ENCODE measurements around the gene SPTLC2.
"Not testable (repeated sequence)": the region's sequence is repeated elsewhere in the genome, so short reads cannot be mapped to it uniquely, and the experiment has no call there.

Gene SPTLC2

DNA sequence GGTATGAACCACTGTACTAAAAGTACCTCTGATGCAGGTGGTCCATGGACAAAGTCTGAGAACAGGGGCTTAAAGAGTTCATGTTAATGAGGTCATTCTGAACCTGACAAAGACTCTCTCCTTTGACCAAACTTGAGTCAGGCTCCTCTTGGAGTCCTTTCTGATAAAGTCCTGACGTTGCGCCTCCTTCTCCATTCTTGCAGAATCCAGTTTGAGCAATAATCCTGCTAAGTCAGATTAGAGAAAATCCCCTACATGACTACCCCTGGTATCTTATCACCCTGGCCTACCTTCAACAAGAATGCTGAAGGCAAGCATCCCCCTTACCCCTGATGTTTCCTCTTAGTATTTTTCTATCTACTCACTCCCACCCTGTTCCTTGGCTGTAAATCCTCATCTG is 71.9 kb downstream of the SPTLC2 start:
- no peak for DNase-seq

DNA sequence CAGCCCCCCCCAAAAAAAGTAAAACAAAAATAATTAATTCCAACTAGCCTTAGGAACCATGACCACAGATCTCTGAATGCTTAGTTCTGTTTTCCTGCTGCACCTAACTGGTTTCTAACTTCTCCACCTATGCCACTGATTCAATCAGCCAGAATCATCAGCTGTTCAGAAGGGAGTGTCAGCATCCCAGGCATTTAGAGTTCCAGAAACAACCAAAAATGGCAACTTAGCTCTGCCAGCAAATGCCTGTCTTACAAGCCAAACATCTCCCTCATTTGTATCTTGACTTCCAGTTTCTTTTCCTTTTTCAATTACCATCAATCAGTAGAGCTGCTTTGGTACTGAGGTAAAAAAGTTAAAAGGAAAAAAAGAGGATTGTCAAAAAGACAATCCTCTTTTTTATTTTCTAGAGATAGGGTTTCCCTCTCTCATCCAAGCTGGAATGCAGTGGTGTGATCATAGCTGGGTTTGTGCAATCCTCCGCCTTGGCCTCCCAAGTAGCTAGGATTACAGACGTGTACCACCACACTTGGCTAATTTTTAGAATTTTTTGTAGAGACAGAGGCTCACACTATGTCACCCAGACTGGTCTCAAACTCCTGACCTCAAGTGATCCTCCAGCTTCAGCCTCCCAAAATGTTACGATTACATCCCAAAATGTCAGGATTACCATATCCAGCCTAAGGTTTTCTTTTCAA is 72.7 kb downstream of the SPTLC2 start:
- DNase-seq, result no peak

DNA sequence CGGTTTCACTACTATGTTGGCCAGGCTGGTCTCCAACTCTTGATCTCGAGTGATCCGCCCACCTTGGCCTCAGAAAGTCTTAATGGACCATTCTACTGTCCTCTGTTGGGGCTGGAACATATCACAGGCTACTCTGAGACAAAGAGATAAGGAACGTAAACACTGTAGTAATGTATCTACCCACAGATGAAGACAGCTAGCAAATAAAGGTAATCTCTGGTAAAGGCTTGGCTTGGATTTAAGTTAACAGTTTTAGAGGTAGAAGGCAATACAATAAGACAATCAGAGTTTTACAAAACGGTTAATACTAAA is 73.2 kb downstream of the SPTLC2 start:
- no peak for DNase-seq

DNA sequence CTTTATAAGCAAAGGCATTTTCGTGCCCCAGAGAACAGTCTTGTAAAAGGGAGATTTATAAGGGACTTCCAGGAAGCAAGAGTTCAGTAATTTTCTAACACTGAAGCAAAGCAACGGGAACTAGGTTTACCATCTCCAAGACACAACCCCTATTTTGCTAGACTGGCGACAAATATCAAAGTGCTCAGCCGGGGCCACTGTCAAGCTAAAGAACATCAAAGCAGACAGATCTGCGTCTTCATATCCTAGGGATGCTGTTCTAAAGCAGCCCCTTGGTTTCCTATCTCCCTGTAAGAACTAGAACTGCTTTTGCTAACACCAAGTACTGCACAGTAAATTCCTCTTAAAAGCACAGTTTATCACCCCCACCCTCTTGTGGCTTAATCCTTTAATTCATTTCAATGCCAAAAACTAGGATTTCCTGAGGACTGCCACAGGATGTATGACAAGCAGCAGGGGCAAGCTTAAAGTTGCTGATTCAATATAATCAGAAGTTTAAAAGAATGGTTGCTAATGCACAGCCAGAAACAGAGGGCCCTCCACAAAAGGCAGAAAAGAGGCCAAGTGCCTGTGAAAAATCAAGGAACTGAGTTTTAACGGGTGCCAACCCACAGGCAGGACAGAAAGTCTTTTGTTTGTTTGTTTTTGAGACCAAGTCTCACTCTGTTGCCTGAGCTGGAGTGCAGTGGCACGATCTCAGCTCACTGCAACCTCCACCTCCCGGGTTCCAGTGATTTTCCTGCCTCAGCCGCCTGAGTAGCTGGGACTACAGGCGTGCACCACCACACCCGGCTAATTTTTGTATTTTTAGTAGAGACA is 73.8 kb downstream of the SPTLC2 start:
- no peak for DNase-seq

DNA sequence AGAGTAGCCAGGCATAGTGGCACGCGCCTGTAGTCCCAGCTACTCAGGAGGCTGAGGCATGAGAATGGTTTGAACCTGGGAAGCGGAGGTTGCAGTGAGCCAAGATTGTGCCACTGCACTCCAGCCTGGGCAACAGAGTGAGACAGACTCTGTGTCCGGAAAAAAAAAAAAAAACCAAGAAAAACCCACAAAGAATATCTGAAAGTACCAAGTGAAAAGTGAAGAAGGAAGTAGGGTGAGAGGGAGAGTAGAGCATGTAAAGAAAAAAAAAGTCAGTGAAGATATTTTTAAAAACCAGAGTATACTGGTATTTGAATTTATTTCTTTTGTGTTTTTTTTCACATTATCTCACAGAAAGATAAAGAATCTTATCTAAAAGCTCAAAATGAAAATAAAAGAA is 74.5 kb downstream of the SPTLC2 start:
- DNase-seq, result no peak

DNA sequence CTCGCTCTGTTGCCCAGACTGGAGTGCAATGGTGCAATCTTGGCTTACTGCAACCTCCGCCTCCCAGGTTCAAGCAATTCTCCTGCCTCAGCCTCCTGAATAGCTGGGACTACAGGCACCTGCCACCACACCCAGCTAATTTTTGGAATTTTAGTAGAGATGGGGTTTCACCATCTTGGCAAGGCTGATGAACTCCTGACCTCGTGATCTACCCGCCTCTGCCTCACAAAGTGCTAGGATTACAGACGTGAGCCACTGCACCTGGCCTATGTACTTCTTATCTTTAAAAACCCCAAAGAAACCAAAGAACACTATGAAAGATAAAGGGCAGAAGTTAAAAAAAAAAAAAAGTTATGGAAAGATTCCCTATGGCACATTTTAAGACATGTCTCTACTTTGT is 79.5 kb downstream of the SPTLC2 start:
- not testable (repeated sequence) for DNase-seq

DNA sequence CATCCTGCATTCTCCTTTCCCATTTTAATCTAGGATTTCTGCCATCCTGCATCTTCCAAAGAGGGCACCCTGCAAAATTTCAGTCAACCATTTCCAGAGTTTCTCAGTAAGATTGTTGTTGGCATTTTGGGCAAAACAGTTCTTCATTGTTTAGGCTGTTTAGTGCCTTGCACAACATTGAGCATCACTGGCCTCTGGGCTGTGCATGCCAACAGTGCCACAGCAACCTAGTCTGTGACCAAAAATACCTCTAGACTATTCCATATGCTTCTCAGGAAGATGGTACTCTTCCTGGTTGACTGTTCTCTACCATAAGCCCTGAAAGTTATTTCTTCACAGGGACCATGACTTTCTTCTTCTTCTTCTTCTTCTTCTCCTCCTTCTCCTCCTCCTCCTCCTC is 85.4 kb downstream of the SPTLC2 start:
- no peak for DNase-seq

DNA sequence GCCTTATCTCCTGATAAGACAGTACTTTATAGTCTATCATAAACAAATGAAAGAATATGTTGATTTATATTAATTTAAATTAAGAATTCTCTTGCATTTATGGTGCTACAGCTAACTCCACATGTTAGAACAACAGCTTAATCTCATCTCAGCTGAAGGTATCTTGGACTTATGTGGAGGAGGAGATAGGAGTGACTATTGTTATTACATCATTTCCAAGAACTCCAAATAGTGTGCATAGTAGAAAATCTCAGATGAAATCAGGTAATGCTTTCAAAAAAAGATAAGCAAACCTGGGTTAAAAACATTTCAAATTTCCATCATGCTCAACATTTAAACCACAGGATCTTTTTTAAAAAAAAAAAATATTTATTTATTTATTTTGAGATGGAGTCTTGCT is 86.5 kb downstream of the SPTLC2 start:
- DNase-seq, result no peak

DNA sequence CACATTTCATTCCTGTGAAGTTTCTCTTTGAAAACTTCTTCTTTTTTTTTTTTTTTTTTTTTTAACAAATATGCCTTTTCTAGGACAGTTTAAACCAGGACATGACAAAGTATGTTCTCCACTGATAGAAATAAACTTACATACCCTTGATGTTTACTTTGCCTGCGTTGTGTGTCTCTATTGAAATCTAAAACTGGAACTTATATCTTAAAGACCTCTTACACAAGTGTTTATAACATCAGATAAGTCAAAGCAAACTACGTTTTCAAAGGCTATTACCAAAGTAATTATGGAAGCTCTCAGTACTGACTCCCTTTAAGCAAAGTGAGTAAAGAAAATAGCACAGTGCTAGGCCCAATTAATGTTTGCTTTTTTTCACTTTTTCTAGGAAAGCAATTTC is 87.2 kb downstream of the SPTLC2 start:
- no peak for DNase-seq

DNA sequence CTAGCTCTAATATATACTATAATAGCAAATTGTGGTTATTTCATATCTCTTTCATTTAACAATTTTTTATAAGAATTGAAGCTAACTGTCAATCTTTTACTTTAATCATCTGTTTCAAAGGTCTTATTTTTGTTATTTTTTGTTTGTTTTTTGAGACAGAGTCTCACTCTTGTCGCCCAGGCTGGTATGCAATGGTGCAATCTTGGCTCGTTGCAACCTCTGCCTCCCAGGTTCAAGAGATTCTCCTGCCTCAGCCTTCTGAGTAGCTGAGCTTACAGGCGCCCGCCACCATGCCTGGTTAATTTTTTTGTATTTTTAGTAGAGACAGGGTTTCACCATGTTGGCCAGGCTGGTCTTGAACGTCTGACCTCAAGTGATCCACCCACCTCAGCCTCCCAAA is 87.7 kb downstream of the SPTLC2 start:
- not testable (repeated sequence) for DNase-seq

DNA sequence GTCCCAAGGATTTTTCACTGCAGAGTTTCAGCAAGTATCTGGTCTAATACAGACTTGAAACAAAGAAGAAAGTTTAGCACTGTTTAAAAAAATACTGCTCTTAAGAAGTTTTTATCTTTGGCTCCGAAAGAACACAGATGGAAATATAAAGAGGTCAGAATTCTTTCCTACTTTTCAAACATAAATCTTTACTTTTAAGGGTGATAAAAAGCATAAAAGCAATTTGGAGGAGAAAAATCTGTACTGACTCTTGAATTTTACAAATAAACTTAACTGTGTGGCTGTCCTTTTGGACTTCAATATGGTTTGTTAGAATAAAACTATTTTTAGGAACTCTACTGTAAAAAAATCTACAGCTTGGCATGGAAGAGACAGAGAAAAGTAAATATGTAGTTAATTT is 90.2 kb downstream of the SPTLC2 start:
- DNase-seq, result no peak

DNA sequence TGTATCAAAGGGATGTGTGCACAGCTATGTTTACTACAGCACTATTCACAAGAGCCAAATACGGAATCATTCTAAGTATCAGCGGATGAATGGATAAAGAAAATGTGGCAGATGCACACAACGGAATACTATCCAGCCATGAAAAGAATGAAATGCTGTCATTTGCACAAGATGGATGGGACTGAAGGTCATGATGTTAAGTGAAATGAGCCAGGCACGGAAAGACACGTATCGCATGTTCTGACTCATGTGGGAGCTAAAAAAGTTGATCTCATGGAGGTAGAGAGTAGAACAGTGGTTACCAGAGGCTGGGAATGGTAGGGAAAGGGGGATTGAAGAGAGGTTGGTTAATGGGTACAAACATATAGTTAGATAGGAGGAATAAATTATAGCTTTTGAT is 91.9 kb downstream of the SPTLC2 start:
- DNase-seq, result no peak

DNA sequence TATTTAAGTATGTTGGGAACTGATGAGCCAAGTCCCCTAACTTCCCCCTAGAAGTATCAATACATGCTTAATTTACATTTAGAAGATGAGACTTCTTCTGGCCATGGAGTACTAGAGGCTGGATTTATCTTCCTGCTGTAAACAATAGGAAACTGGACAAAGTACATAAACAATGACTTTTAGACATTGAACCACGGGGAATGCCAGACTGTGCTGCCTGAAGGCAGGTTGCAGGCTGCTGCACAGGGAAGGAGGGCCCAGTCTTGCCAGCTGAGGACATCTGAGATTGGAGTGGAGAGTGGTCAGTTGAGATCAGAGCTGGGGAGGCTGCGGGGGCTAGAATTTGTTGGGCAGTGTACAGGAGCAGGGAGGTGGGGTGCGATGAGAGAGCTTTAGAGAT is 93.3 kb downstream of the SPTLC2 start:
- DNase-seq, result no peak

DNA sequence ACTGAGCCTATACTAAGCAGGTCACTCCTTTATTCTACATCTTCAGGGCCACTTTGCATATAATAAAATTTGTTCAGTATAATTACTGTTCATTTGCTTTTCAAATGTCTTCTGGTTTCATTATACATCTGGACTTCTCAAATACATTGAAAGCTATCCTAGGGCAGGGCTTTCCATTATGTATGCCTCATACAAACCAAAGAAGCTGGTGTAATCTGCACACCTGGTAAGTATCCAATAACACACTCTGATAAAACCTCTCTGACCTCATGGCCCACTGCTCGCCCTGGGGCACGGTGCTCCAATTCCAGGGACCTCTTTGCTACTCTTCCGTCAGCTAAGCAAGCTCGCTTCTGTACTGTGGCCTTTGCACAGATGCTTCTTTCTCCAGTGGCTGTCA is 95.9 kb downstream of the SPTLC2 start:
- no peak for DNase-seq

DNA sequence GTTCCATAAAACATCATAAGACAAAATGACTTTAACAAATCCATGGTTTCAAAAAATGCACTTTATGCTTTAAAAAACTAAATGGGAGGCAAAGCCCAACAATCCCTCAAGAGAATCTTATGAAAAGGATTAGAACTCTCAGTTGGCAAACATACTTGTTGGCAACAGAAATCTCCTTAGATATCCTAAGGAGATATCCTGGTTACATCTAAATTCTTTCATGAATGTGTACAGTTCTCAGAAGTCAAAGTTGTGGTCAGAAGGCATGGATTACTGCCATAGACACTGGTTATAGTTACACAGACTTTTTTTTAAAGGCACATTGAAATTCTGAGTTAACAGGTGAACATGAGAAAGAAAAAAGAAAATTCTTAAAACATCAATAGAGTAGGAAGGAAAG is 100.3 kb downstream of the SPTLC2 start:
- no peak for DNase-seq

DNA sequence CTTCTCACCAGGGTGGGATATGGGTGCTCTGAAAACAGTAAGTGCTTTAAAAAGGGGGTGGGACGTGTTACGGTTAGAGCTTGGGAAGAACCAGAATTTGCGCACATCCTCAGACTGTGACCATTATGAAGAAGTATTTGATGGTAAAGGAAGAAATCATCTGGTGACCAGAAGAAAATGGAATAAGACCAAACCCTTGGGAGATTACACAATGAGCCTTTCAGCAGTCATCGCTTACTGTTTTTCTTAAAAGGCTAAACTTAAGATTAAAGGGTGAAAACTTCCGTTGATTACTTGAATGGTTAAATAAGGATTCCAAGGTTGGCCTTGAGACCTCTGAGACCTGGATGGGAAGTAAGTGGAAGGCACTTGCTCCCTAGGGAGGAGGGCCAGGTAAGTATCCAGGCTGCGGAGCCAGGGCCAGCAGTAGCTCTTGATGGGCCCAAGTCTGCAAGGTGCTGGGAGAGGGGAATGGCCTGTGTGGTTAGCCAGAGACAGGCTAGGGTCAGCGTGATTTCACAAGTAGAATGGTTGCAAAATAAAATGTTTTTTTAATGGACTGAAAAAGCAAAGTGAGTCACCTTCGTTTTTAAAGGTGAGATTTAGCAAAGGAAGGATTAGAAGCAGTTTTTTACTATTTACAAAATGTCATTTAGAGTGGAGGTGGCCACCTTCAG is 104.8 kb downstream of the SPTLC2 start:
- DNase-seq, result no peak

DNA sequence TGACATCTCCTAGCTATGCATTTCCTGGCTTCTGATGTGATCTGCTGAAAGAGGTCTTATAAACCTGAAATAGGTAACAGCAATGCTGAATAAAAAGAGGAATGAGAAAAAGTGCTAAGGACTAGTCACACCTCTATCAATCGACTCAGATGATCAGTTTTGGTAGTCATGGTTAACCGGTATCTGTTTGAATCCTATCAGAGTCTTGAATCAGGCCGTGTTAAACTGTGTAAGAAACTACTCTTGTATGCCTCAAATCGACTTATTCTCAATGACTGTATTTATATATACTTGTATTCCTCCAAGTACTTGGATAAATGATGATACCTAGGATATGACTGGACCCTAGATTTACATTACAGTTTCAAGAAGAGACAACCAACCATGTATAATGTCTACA is 107.1 kb downstream of the SPTLC2 start:
- no peak for DNase-seq

DNA sequence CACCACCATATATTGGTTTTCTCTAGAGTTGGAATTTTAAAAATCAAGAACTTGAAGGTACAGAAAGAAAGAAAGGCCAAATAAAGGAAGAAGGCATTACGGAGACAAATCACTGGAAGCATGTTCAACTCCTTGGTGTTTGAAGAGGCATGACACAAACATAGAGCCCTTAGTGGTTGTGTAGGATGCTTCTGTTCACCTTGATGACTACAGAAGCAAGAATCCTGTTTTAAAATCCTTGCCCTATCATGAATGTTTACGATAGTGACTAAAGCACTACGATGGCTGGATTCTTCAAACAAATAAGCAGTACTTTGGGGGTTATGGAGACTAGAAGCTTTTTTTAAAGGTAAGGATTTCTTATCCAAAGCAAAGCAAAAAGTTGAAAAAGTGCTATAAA is 107.6 kb downstream of the SPTLC2 start:
- no peak for DNase-seq

DNA sequence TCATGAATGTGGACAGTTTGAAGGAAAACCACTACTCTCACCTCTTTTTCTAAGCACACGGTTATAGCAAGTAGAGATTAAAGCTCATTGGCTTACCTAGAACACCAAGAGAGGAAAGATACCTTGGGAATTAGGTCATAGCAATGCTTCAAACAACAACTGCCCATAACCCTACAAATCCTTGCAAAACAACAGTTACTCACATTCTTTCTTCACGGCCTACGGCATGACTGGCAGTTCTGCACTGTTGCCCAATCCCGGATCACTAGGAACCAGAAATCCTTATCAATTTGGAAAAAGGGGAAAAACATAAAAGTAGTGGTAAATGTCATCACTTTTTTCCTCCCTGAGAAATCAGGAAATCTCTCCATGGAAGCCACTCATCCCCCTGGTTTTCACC is 108.2 kb downstream of the SPTLC2 start:
- no peak for DNase-seq

DNA sequence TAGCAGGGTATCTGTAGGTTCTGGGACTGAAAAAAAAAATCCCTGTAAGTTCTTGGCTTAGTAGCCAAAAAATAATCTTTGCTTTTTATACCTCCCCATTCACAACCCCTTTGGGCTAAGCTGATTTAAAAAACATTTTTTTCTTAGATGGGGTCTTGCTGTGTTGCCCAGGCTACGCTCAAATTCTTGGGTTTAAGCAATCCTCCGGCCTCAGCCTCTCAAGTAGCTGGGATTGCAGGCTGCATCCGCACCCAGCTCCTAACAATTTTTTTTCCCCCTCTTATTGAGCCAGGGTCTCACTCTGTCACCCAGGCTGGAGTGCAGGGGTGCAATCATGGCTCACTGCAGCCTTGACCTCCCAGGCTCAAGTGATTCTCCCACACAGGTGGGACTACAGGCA is 108.7 kb downstream of the SPTLC2 start:
- DNase-seq, result no peak

DNA sequence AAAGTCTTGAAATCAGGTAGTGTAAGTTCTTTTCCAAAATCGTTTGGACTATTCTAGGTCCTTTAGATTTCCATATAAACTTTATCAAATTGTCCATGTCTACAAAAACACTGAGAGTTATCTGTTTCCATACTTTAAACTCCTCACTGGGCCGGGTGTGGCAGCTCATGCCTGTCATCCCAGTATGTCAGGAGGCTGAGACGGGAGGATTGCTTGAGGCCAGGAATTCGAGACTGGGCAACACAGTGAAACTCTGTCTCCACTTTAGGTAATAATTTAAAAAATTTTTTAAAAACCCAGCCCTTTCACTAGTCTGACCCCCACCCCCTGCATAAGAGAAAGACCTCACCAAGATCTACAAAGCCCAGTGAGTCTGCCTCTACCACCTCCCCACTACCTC is 111.4 kb downstream of the SPTLC2 start:
- no peak for DNase-seq

DNA sequence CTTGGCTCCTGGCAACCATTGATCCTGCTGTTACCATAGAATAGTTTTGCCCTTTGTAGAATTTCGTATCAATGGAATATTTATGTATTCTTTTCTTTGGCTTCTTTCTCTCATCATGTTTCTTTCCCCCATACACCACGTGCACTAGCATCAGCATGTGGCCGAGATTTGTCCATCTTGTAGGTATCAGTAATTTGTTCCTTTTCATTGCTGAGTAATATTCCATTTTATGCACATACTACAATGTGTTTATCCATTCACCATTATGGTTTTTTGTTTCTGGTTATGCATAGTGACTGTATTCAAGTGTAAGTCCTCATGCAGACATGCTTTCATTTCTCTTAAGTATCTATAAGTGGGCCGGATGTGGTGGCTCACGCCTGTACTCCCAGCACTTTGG is 113.3 kb downstream of the SPTLC2 start:
- no peak for DNase-seq

DNA sequence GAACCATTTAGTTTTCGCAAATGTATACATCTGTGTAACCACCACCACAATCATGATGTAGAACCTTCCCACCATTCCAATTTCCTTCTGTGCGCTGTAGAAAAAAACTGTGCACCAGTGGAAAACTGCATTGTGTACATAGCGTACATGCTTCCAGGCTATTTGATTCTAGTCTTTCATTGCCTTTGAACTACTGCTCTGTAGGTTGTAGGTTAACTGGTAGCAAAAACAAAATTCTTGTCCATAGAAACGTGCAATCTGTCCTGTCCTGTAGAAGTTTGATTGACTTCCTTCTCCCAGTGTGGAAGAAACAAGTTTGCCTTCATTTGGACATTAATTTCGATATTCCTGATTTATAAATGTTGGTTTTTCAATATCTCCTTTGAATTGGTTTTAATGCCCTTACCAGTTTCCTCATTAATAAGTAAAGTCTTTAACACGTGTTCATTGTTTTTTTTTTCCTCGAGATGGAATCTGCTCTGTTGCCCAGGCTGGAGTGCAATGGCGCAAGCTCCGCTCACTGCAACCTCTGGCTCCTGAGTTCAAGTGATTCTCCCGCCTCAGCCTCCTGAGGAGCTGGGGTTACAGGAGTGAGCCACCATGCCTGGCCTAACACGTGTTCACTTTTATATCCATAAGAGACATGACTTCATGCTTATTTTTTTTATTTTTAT is 114.2 kb downstream of the SPTLC2 start:
- DNase-seq, result no peak
